H9 (cell line): ENCODE data around the gene ULK4. TPM values are rescaled to one million over a fixed set of nuclear protein-coding genes. Genes with fewer than 3 reads are reported as not detected.
A peak's percentile ranks its signal among the peaks of the same experiment; 100 is the strongest.

ENCODE experiments used
- DNase-seq: peaks from one replicate; pipeline ENCODE4 v3.0.0-alpha.2; 2017
- H2AFZ ChIP-seq: one replicate; pipeline ENCODE4 v1.6.1; 2013; ENCODE audit warnings: mild to moderate bottlenecking, low read length, control low read depth, moderate library complexity
- H2AK5ac ChIP-seq: 2 replicates; pipeline ENCODE4 v1.6.1; 2013; ENCODE audit warnings: low read length, control low read depth, mixed read lengths; ENCODE audit not compliant: insufficient read length
- H2BK120ac ChIP-seq: one replicate; pipeline ENCODE4 v1.6.1; 2013; ENCODE audit warnings: low read depth, mild to moderate bottlenecking, low read length, control low read depth, inconsistent platforms; ENCODE audit not compliant: poor library complexity, severe bottlenecking
- H2BK12ac ChIP-seq: 2 replicates; pipeline ENCODE4 v1.6.1; 2013; ENCODE audit warnings: low read length, control low read depth, mixed read lengths, low read depth; ENCODE audit not compliant: insufficient read length
- H2BK15ac ChIP-seq: 2 replicates; pipeline ENCODE4 v1.6.1; 2013; ENCODE audit warnings: low read depth, low read length, control low read depth
- H2BK20ac ChIP-seq: one replicate; pipeline ENCODE4 v1.6.1; 2013; ENCODE audit warnings: low read depth, mild to moderate bottlenecking, low read length, control low read depth, inconsistent platforms; ENCODE audit not compliant: poor library complexity, severe bottlenecking
- H2BK5ac ChIP-seq: 2 replicates; pipeline ENCODE4 v1.6.1; 2013; ENCODE audit warnings: low read length, control low read depth, mixed read lengths; ENCODE audit not compliant: insufficient read length
- H3K14ac ChIP-seq: 2 replicates; pipeline ENCODE4 v1.6.1; 2013; ENCODE audit warnings: low read length, control low read depth; ENCODE audit not compliant: insufficient read depth
- H3K18ac ChIP-seq: 2 replicates; pipeline ENCODE4 v1.6.1; 2013; ENCODE audit warnings: low read depth, mild to moderate bottlenecking, mixed read lengths, low read length, control low read depth; ENCODE audit not compliant: insufficient read length
- H3K23ac ChIP-seq: 2 replicates; pipeline ENCODE4 v1.6.1; 2013; ENCODE audit warnings: low read length, control low read depth, mixed read lengths, low read depth; ENCODE audit not compliant: insufficient read length
- H3K23me2 ChIP-seq: 2 replicates; pipeline ENCODE4 v1.6.1; 2013; ENCODE audit warnings: low read depth, mild to moderate bottlenecking, mixed read lengths, low read length, control low read depth; ENCODE audit not compliant: insufficient read length, poor library complexity, severe bottlenecking
- H3K27ac ChIP-seq: 2 replicates; pipeline ENCODE4 v1.5.1; 2013; ENCODE audit warnings: low read length, control low read depth, mixed read lengths, low read depth; ENCODE audit not compliant: insufficient read length
- H3K27me3 ChIP-seq: 2 replicates; pipeline ENCODE4 v1.6.1; 2013; ENCODE audit warnings: low read length, control low read depth, inconsistent platforms; ENCODE audit not compliant: insufficient read depth
- H3K4ac ChIP-seq: 2 replicates; pipeline ENCODE4 v1.6.1; 2013; ENCODE audit warnings: low read depth, mild to moderate bottlenecking, control low read depth, inconsistent platforms, low read length, moderate library complexity
- H3K4me1 ChIP-seq: 2 replicates; pipeline ENCODE4 v1.6.1; 2013; ENCODE audit warnings: low read length, control low read depth, inconsistent platforms; ENCODE audit not compliant: insufficient read depth
- H3K4me2 ChIP-seq: 2 replicates; pipeline ENCODE4 v1.6.1; 2013; ENCODE audit warnings: low read length, control low read depth, mixed read lengths; ENCODE audit not compliant: insufficient read length, insufficient read depth
- H3K56ac ChIP-seq: 2 replicates; pipeline ENCODE4 v1.6.1; 2013; ENCODE audit warnings: low read depth, mild to moderate bottlenecking, mixed read lengths, low read length, control low read depth; ENCODE audit not compliant: insufficient read length
- H3K79me1 ChIP-seq: 2 replicates; pipeline ENCODE4 v1.6.1; 2013; ENCODE audit warnings: low read depth, mild to moderate bottlenecking, moderate library complexity, low read length, control low read depth, inconsistent platforms; ENCODE audit not compliant: insufficient read depth, poor library complexity, severe bottlenecking
- H3K79me2 ChIP-seq: 2 replicates; pipeline ENCODE4 v1.6.1; 2013; ENCODE audit warnings: low read length, control low read depth, inconsistent platforms; ENCODE audit not compliant: insufficient read depth
- H3K9ac ChIP-seq: 2 replicates; pipeline ENCODE4 v1.6.1; 2013; ENCODE audit warnings: low read length, control low read depth, mixed read lengths; ENCODE audit not compliant: insufficient read length; ENCODE audit errors: extremely low read depth
- H3K9me3 ChIP-seq: one replicate; pipeline ENCODE4 v1.6.1; 2013; ENCODE audit warnings: low read depth, low read length, inconsistent platforms; ENCODE audit not compliant: control insufficient read depth
- H3T11ph ChIP-seq: one replicate; pipeline ENCODE4 v1.6.1; 2013; ENCODE audit warnings: mild to moderate bottlenecking, low read length, control low read depth, inconsistent platforms
- H4K20me1 ChIP-seq: one replicate; pipeline ENCODE4 v1.6.1; 2013; ENCODE audit not compliant: control insufficient read depth, insufficient read length, insufficient read depth
- H4K5ac ChIP-seq: 2 replicates; pipeline ENCODE4 v1.6.1; 2013; ENCODE audit warnings: low read depth, mild to moderate bottlenecking, mixed read lengths, low read length, control low read depth; ENCODE audit not compliant: insufficient read length
- H4K8ac ChIP-seq: replicated peaks from 2 replicates; pipeline ENCODE4 v1.6.1; 2013; ENCODE audit warnings: low read length, control low read depth, mixed read lengths, low read depth; ENCODE audit not compliant: insufficient read length
- H4K91ac ChIP-seq: 2 replicates; pipeline ENCODE4 v1.6.1; 2013; ENCODE audit warnings: low read depth, mild to moderate bottlenecking, moderate library complexity, mixed read lengths, low read length, control low read depth; ENCODE audit not compliant: insufficient read length
- H3K27ac Mint-ChIP-seq, 3 experiments: 2 replicates in 2 of 3; 3 replicates in 1 of 3; pipeline ENCODE4 v1.8.0; 2020 to 2021; ENCODE audit warnings: mixed read lengths in 3 of 3, mild to moderate bottlenecking in 1 of 3, moderate library complexity in 1 of 3
- H3K27me3 Mint-ChIP-seq: 2 replicates; pipeline ENCODE4 v1.8.0; 2021; ENCODE audit warnings: low read depth, mild to moderate bottlenecking, moderate library complexity, mixed read lengths
- H3K36me3 Mint-ChIP-seq, 3 experiments: 2 replicates in 2 of 3; 3 replicates in 1 of 3; pipeline ENCODE4 v1.8.0; 2020 to 2021; ENCODE audit warnings: low read depth in 3 of 3, mixed read lengths in 3 of 3; ENCODE audit not compliant: insufficient read depth in 1 of 3
- H3K4me1 Mint-ChIP-seq, 2 experiments: 2 replicates each; pipeline ENCODE4 v1.8.0; 2020; ENCODE audit warnings: mixed read lengths in 2 of 2
- H3K4me3 Mint-ChIP-seq, 2 experiments: 2 replicates in 1 of 2; 3 replicates in 1 of 2; pipeline ENCODE4 v1.8.0; 2020 to 2021; ENCODE audit warnings: mild to moderate bottlenecking in 2 of 2, mixed read lengths in 2 of 2, moderate library complexity in 1 of 2
- H3K9me3 Mint-ChIP-seq, 2 experiments: 2 replicates in 1 of 2; 3 replicates in 1 of 2; pipeline ENCODE4 v1.8.0; 2020; ENCODE audit warnings: mild to moderate bottlenecking in 2 of 2, mixed read lengths in 2 of 2, moderate library complexity in 1 of 2
- WGBS: extraction: QIAGEN DNeasy Blood & Tissue Kit; methylation state at CpG from one replicate; pipeline ENCODE4 v1.1.7; 2013; ENCODE audit warnings: missing lambda C conversion rate, low lambda C conversion rate, mixed read lengths; ENCODE audit not compliant: insufficient read length; ENCODE audit errors: extremely low coverage; 5-methylcytosine and 5-hydroxymethylcytosine counted together
- total RNA-seq: library from RNA; stranded (reverse); gene quantifications from 2 replicates; pipeline ENCODE4 v1.2.1, GENCODE V29; 2021
- TF ChIP-seq, protein P1 (sequence below): fragments of 200-600 bp; sonication (generic); conservative IDR thresholded peaks from 3 replicates; pipeline ENCODE4 v1.8.0; 2021; ENCODE audit warnings: antibody characterized with exemption, mild to moderate bottlenecking

The ULK4 gene
- total RNA-seq, 1 experiment from 2014 or later, result 12.9 TPM

DNA sequence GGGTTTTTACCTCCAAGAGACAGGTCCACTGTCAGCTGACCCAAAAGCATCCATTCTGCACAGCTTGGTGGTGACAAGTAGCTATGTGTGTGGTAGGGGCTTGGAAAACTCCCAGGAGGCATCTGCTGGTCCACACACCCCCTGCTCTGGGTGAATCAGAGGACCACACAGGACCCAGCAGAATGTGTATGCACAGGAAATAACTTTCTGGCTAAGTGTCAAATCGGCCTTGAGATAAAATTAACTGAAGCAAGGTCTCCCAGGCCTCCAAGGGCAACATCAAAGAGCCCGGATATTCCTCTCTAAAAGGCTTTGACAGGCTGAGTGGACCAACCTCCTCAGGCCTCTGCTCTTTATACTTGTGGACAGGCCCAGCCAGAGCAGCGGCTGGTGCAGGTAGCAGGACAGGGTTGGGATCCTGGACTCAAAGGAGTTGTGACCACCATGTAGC lies 696.1 kb downstream of the ULK4 start:
- H3K14ac ChIP-seq, result no peak overlapping the region
- no CpG with 5 or more reads among the region's 3 CpGs for WGBS
- no peak for DNase-seq
- H3K23me2 ChIP-seq, result no peaks in the 10 kb centered on the region
- no peak overlapping the region for H2BK5ac ChIP-seq
- no peak overlapping the region for H2AK5ac ChIP-seq
- no peak overlapping the region for H4K8ac ChIP-seq
- H3T11ph ChIP-seq, result no peak overlapping the region
- H3K4me2 ChIP-seq, result no peak overlapping the region
- no peak overlapping the region for H3K4me3 Mint-ChIP-seq
- H3K79me2 ChIP-seq, result no peaks in the 10 kb centered on the region
- no peak overlapping the region for H3K4ac ChIP-seq
- H3K9me3 Mint-ChIP-seq, result peaks cover 0 to 3% of the 10 kb centered on the region in 2 experiments; a peak in 1 of 5 replicates
- no peak overlapping the region for H2BK15ac ChIP-seq
- H2AFZ ChIP-seq, result no peak overlapping the region
- H3K56ac ChIP-seq, result no peak overlapping the region
- peaks cover 3 to 6% of the 10 kb centered on the region in 2 experiments; a peak in 3 of 4 replicates for H3K4me1 Mint-ChIP-seq
- H3K27ac ChIP-seq, result no peak overlapping the region
- H2BK120ac ChIP-seq, result no peak overlapping the region
- H2BK12ac ChIP-seq, result no peak overlapping the region
- H3K79me1 ChIP-seq, result no peaks in the 10 kb centered on the region
- no peak overlapping the region for H4K5ac ChIP-seq
- peak overlapping the region in 1 of 3 experiments; percentile 27; a peak in 1 of 7 replicates for H3K27ac Mint-ChIP-seq
- no peaks in the 10 kb centered on the region for H3K27me3 ChIP-seq
- H2BK20ac ChIP-seq, result no peak overlapping the region
- peaks cover 0 to 4% (median 2%) of the 10 kb centered on the region in 3 experiments; a peak in 3 of 7 replicates for H3K36me3 Mint-ChIP-seq
- no peaks in the 10 kb centered on the region for H3K9me3 ChIP-seq
- H3K18ac ChIP-seq, result no peak overlapping the region
- H4K91ac ChIP-seq, result no peak overlapping the region
- H3K23ac ChIP-seq, result no peak overlapping the region
- TF ChIP-seq, protein P1, sequence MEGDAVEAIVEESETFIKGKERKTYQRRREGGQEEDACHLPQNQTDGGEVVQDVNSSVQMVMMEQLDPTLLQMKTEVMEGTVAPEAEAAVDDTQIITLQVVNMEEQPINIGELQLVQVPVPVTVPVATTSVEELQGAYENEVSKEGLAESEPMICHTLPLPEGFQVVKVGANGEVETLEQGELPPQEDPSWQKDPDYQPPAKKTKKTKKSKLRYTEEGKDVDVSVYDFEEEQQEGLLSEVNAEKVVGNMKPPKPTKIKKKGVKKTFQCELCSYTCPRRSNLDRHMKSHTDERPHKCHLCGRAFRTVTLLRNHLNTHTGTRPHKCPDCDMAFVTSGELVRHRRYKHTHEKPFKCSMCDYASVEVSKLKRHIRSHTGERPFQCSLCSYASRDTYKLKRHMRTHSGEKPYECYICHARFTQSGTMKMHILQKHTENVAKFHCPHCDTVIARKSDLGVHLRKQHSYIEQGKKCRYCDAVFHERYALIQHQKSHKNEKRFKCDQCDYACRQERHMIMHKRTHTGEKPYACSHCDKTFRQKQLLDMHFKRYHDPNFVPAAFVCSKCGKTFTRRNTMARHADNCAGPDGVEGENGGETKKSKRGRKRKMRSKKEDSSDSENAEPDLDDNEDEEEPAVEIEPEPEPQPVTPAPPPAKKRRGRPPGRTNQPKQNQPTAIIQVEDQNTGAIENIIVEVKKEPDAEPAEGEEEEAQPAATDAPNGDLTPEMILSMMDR, result no peak
- H4K20me1 ChIP-seq, result no peaks in the 10 kb centered on the region
- H3K4me1 ChIP-seq, result no peaks in the 10 kb centered on the region; the same call in 1 of the 2 replicates
- no peaks in the 10 kb centered on the region; the same call in 1 of the 2 replicates for H3K27me3 Mint-ChIP-seq
- no peak overlapping the region for H3K9ac ChIP-seq
